HEK293T (cell line): Measurements from ENCODE around the gene CDKN2B.
A peak's percentile ranks its signal among the peaks of the same experiment; 100 is the strongest.

Source experiments
- CTCF ChIA-PET: fragments of 350-600 bp; formaldehyde crosslinking; extraction: SDS; loops from one replicate; lab custom pipeline; 2021; ENCODE audit warnings: antibody characterized with exemption, inconsistent platforms; lab: Yijun Ruan, JAX
- POLR2A ChIA-PET: fragments of 350-600 bp; formaldehyde crosslinking; extraction: SDS; loops from one replicate; lab custom pipeline; 2020; ENCODE audit warnings: antibody characterized with exemption, inconsistent platforms; lab: Yijun Ruan, JAX
- DNase-seq: peaks from one replicate; pipeline ENCODE4 v3.0.0; 2012; ENCODE audit warnings: mixed read lengths; ENCODE audit errors: extremely low spot score
- ARNT ChIP-seq: fragments of 450-650 bp; IDR thresholded peaks from 2 replicates; pipeline ENCODE4 v1.6.1; 2017; ENCODE audit warnings: mild to moderate bottlenecking
- BHLHE40 ChIP-seq: fragments of 450-650 bp; IDR thresholded peaks from 2 replicates; pipeline ENCODE4 v1.6.1; 2016; ENCODE audit warnings: mild to moderate bottlenecking, moderate library complexity, borderline replicate concordance
- CTBP1 ChIP-seq: fragments of 450-650 bp; IDR thresholded peaks from 2 replicates; pipeline ENCODE4 v1.6.1; 2016; ENCODE audit warnings: borderline replicate concordance
- ELF4 ChIP-seq: fragments of 450-650 bp; IDR thresholded peaks from 2 replicates; pipeline ENCODE4 v1.6.1; 2017; ENCODE audit warnings: antibody characterized with exemption
- FOXA1 ChIP-seq: fragments of 450-650 bp; IDR thresholded peaks from 2 replicates; pipeline ENCODE4 v1.6.1; 2016; ENCODE audit warnings: mild to moderate bottlenecking
- FOXK2 ChIP-seq: fragments of 450-650 bp; IDR thresholded peaks from 2 replicates; pipeline ENCODE4 v1.6.1; 2016; ENCODE audit warnings: mild to moderate bottlenecking
- FOXM1 ChIP-seq: fragments of 450-650 bp; IDR thresholded peaks from 2 replicates; pipeline ENCODE4 v1.6.1; 2017; ENCODE audit warnings: mild to moderate bottlenecking, borderline replicate concordance
- HDGF ChIP-seq: fragments of 450-650 bp; IDR thresholded peaks from 2 replicates; pipeline ENCODE4 v1.6.1; 2017; ENCODE audit warnings: antibody characterized with exemption, borderline replicate concordance
- L3MBTL2 ChIP-seq: fragments of 450-650 bp; conservative IDR thresholded peaks from 2 replicates; pipeline ENCODE4 v1.6.1; 2016; ENCODE audit warnings: mild to moderate bottlenecking
- LEF1 ChIP-seq: fragments of 450-650 bp; IDR thresholded peaks from 2 replicates; pipeline ENCODE4 v1.6.1; 2017; ENCODE audit warnings: mild to moderate bottlenecking, borderline replicate concordance
- NFRKB ChIP-seq: fragments of 450-650 bp; IDR thresholded peaks from 2 replicates; pipeline ENCODE4 v1.6.1; 2016; ENCODE audit warnings: mild to moderate bottlenecking, moderate library complexity
- SP1 ChIP-seq: fragments of 450-650 bp; IDR thresholded peaks from 2 replicates; pipeline ENCODE4 v1.6.1; 2017
- SUZ12 ChIP-seq: fragments of 450-650 bp; IDR thresholded peaks from 2 replicates; pipeline ENCODE4 v1.6.1; 2016; ENCODE audit warnings: mild to moderate bottlenecking
- TARDBP ChIP-seq: fragments of 450-650 bp; IDR thresholded peaks from 2 replicates; pipeline ENCODE4 v1.6.1; 2016
- ZNF384 ChIP-seq: fragments of 450-650 bp; IDR thresholded peaks from 2 replicates; pipeline ENCODE4 v1.6.1; 2016
- TF ChIP-seq, protein P1 (sequence below): fragments of 450-650 bp; IDR thresholded peaks from 2 replicates; pipeline ENCODE4 v1.6.1; 2016

CDKN2B gene

DNA sequence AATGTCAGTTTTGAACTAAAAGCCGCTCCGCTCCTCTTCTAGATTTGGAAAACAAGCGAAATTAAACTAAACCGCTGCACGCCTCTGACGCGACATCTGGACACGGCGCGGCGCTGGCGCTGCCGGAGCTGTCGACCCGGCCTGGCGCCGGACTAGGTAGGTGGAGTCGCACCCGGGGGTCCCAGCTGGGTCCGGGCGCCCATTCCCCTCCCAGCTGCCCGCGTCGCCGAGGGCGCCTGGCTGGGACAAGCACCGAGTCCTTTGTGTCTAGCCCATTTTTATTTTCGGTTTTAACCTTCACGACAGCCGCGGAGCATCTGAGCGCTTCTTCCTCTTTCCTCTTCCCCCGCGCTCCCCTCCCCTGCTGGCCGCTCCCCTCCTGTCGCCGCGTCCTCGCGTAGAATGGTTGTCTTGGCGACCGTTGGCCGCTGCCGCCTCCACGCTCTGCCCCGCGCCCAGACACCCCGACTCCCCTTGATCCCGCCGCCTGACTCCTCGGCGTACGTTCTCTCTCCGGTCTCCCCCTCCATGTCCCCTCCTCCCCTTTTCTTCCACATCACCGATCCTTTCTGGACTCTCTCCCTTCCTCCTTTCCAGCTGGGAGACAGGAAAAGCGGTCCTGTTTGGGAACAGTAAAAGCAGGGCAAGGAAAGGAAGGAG, 14.0 kb downstream of the CDKN2B start:
- CTCF ChIA-PET: interaction anchor here (2.6 kb wide), 1 partner anchor 13 kb away, joined by 9 read pairs; no protein-coding TSS in a partner anchor

DNA sequence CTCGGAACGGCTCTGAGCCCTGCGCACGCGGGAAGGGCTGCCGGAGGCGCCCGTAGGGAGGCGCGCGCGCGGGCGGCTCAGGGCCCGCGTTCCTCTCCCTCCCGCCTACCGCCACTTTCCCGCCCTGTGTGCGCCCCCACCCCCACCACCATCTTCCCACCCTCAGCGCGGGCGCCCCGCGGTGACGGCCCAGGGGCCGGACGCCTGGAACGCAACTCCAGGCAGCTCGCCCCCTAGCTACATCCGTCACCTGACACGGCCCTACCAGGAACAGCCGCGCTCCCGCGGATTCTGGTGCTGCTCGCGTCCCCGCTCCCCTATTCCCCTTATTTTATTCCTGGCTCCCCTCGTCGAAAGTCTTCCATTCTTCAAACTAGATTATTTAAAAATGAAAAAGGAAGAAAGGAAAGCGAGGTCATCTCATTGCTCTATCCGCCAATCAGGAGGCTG, 14.5 kb downstream of the CDKN2B start, which contains the start of gene CDKN2B-AS1:
Gene CDKN2B-AS1 (plus strand): TSS at position 236 of the 450 bp plus-strand sequence.
- ChIA-PET POLR2A (interaction anchor here (1.0 to 3.7 kb wide), 5 partner anchors 14 to 244 kb away, joined by 3 to 24 read pairs (median 4); partner anchors contain the start of gene CDKN2B), CTCF (interaction anchor here (2.6 kb wide), 1 partner anchor 14 kb away, joined by 9 read pairs; no protein-coding TSS in a partner anchor)
- peak; percentile 68 for DNase-seq
- TF ChIP-seq CTBP1: peak; percentile 61
- TF ChIP-seq L3MBTL2: peak; percentile 75
- TF ChIP-seq FOXK2: no peak
- TF ChIP-seq, protein P1, sequence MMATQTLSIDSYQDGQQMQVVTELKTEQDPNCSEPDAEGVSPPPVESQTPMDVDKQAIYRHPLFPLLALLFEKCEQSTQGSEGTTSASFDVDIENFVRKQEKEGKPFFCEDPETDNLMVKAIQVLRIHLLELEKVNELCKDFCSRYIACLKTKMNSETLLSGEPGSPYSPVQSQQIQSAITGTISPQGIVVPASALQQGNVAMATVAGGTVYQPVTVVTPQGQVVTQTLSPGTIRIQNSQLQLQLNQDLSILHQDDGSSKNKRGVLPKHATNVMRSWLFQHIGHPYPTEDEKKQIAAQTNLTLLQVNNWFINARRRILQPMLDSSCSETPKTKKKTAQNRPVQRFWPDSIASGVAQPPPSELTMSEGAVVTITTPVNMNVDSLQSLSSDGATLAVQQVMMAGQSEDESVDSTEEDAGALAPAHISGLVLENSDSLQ: peak; percentile 71
- TF ChIP-seq ARNT: no peak
- TF ChIP-seq FOXA1: no peak

More for the DNA sequence above, 14.0 kb downstream of the CDKN2B start:
- TF ChIP-seq SUZ12 (no peak), HDGF (no peak)
- POLR2A ChIA-PET: interaction anchor here (1.1 to 3.7 kb wide), 4 partner anchors 13 to 243 kb away, joined by 3 to 24 read pairs (median 4); partner anchors contain the start of gene CDKN2B
- peak; percentile 67 for DNase-seq

DNA sequence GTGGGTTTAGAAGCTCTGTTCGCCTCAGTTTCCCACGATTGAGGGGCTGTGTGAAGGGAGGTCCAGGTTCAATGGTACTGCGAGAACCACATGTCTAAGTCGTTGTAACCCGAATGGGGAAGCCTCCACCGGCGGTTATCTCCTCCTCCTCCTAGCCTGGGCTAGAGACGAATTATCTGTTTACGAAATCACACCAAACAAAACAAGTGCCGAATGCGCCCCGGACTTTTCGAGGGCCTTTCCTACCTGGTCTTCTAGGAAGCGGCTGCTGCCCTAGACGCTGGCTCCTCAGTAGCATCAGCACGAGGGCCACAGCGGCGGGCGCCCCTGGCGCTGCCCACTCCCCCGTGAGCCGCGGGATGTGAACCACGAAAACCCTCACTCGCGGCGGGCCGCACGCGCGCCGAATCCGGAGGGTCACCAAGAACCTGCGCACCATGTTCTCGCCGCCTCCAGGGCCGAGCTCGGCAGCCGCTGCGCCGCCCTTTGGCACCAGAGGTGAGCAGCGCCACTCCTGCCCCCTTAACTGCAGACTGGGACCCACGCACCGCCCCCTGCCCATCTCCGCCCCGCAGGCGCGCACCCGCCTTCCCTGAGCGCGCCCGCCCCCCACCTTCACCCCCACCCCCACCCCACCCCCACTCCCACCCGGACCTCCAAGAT, 15.1 kb downstream of the CDKN2B start, which contains the start of gene CDKN2A:
Gene CDKN2A (minus strand): TSS at position 500 of the 663 bp plus-strand sequence.
- peak; percentile 29; the same call in 1 of the 2 replicates for TF ChIP-seq L3MBTL2
- no peak for TF ChIP-seq BHLHE40
- DNase-seq: no peak
- ChIA-PET POLR2A (interaction anchor here (1.0 to 3.7 kb wide), 5 partner anchors 14 to 244 kb away, joined by 3 to 24 read pairs (median 4); partner anchors contain the start of gene CDKN2B), CTCF (interaction anchor here (0.6 to 2.6 kb wide), 2 partner anchors 14 to 235 kb away, joined by 3 to 9 read pairs; no protein-coding TSS in a partner anchor)

DNA sequence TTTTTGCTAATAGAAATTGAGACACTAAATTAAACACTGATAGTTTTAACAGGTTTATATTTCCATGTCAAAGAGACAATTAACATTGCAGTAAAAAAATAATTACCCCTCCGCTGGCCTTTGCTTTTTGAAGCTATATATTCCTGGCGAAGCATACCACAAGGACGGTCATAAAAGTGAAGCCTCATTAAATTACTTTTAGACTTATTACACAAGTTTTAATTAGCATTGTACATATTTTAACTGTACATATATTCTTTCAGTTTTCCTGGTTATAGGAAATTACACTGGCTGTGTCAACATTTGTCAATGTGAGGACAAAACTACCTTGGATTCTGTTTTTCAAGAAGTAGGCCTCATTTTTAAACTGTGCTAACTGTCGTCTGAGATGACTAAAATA, 16.1 kb downstream of the CDKN2B start:
- ChIA-PET CTCF (interaction anchor here (0.6 to 2.6 kb wide), 2 partner anchors 15 to 48 kb away, joined by 3 to 9 read pairs; no protein-coding TSS in a partner anchor), POLR2A (interaction anchor here (3.7 kb wide), 1 partner anchor 15 kb away, joined by 24 read pairs; the partner anchor contains the start of gene CDKN2B)
- no peak for DNase-seq
- TF ChIP-seq NFRKB: no peak
- TF ChIP-seq ARNT: no peak
- no peak for TF ChIP-seq FOXA1
- no peak for TF ChIP-seq SP1
- TF ChIP-seq FOXM1: no peak
- no peak for TF ChIP-seq LEF1
- TF ChIP-seq CTBP1: peak; percentile 35; the same call in 1 of the 2 replicates
- TF ChIP-seq, protein P1: peak; percentile 52
- TF ChIP-seq ELF4: no peak
- no peak for TF ChIP-seq FOXK2
- TF ChIP-seq L3MBTL2: no peak
- no peak for TF ChIP-seq HDGF
- no peak for TF ChIP-seq BHLHE40
- no peak for TF ChIP-seq TARDBP

DNA sequence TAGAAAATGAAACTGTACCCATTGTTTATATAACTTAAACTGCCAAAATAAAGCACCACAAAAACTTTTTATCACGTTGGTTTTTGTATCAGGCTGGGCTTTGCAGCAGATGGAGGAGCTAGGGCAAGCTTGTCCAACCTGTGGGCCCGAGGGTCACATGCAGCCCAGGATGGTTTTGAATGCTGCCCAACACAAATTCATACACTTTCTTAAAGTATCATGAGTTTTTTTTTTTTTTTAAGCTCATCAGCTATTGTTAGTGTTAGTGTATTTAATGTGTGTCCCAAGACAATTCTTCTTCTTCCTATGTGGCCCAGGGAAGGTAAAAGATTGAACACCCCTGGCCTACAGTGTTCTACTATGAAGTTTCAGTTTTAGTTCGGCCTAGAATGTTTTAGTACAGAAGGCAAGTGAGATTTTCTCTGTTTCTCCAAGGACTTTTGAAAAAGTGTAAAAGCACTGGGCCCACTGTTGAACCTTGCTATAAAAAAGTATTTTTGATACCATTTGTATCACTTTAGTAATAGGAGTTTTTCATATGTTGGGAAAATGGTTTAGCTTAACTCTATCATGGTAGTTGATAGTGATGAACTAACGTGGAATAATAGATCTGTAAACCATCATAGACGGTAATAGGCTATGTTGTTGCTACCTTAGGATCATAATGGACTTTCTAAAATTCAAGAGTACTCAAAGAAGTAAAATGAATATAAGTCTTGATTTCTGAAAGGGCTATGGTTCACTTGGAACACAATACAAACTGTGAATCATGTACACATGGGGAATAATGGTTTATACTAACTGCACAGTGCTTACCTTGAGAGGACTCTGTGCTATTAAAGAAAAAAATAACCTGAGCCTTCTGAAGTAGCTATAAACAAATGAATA, 17.8 kb downstream of the CDKN2B start:
- TF ChIP-seq ELF4 (no peak), FOXA1 (no peak), FOXK2 (no peak), HDGF (no peak), ZNF384 (no peak), LEF1 (no peak), FOXM1 (no peak), TARDBP (no peak), NFRKB (no peak), CTBP1 (no peak), SUZ12 (no peak), SP1 (no peak), ARNT (no peak), BHLHE40 (no peak)
- TF ChIP-seq, protein P1: no peak
- ChIA-PET CTCF (interaction anchor here (1.0 kb wide), 1 partner anchor 71 kb away, joined by 3 read pairs; no protein-coding TSS in a partner anchor), POLR2A (interaction anchor here (1.0 kb wide), 1 partner anchor 17 kb away, joined by 6 read pairs; the partner anchor contains the start of gene CDKN2B)

More for the DNA sequence above, 17.8 kb downstream of the CDKN2B start:
- no peak for DNase-seq
